ENCODE results near the gene MYO7A. TPM values are rescaled to one million over a fixed set of nuclear protein-coding genes. Genes with fewer than 3 reads are reported as not detected.

MYO7A gene
- total RNA-seq, 4 donors from 2014 or later, result 0.15 to 4.0 (median 1.2) TPM

DNA sequence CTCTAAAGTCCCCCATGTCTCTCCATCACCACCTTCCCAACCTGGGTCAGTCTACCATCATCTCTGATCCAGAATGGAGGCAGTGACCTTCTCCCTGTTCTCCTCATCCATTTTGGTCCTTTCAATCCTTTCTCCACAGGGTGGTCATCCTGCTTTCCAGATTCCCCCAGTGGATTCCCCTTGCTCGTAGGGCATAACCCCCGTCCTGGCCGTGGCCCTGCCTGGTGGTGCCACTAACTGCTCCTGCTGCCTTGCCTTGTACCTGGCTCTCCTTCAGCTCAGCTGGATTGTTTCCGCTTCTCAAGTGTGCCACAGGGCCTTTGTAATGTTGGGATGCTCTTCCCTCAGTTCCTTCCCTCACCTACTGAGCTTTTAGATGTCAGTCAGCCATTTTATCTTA lies 81.6 kb downstream of the MYO7A start:
- no peaks in the 10 kb centered on the region for H3K4me1 ChIP-seq
- H3K27me3 ChIP-seq, result no peaks in the 10 kb centered on the region
- TF ChIP-seq, protein P1, sequence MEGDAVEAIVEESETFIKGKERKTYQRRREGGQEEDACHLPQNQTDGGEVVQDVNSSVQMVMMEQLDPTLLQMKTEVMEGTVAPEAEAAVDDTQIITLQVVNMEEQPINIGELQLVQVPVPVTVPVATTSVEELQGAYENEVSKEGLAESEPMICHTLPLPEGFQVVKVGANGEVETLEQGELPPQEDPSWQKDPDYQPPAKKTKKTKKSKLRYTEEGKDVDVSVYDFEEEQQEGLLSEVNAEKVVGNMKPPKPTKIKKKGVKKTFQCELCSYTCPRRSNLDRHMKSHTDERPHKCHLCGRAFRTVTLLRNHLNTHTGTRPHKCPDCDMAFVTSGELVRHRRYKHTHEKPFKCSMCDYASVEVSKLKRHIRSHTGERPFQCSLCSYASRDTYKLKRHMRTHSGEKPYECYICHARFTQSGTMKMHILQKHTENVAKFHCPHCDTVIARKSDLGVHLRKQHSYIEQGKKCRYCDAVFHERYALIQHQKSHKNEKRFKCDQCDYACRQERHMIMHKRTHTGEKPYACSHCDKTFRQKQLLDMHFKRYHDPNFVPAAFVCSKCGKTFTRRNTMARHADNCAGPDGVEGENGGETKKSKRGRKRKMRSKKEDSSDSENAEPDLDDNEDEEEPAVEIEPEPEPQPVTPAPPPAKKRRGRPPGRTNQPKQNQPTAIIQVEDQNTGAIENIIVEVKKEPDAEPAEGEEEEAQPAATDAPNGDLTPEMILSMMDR (IDR thresholded peaks at IDR 0.05), result no peak
- TF ChIP-seq POLR2A (IDR thresholded peaks at IDR 0.05), result no peak
- no peak for DNase-seq
- no peaks in the 10 kb centered on the region for H3K9me3 ChIP-seq
- WGBS, 2 donors, result 64 to 80% methylated on average over 4 of the region's 4 CpGs
- H3K36me3 ChIP-seq, result no peaks in the 10 kb centered on the region
- intact Hi-C loops (cut with DNase I), result no loop called here
- H3K27ac ChIP-seq, result no peak overlapping the region
- no peak overlapping the region for H3K4me3 ChIP-seq

DNA sequence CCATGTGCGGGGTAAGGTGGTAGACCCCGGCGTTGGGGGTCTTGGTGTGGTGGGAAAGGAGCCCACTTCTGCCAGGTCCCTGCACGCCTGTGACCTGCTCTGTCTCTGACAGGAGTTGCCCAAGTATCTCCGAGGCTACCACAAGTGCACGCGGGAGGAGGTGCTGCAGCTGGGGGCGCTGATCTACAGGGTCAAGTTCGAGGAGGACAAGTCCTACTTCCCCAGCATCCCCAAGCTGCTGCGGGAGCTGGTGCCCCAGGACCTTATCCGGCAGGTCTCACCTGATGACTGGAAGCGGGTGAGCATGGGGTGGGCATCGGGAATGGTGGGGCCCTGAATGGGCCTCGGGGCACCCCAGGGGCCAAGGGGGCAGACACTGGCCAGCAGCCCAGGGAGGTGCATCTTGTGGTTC lies 83.0 kb downstream of the MYO7A start:
- intact Hi-C loops (cut with DNase I), result no loop called here
- no peak for TF ChIP-seq POLR2A (IDR thresholded peaks at IDR 0.05)
- TF ChIP-seq, protein P1 (IDR thresholded peaks at IDR 0.05), result no peak
- WGBS, 2 donors, result 87 to 92% methylated on average over 8 to 9 of the region's 14 CpGs

DNA sequence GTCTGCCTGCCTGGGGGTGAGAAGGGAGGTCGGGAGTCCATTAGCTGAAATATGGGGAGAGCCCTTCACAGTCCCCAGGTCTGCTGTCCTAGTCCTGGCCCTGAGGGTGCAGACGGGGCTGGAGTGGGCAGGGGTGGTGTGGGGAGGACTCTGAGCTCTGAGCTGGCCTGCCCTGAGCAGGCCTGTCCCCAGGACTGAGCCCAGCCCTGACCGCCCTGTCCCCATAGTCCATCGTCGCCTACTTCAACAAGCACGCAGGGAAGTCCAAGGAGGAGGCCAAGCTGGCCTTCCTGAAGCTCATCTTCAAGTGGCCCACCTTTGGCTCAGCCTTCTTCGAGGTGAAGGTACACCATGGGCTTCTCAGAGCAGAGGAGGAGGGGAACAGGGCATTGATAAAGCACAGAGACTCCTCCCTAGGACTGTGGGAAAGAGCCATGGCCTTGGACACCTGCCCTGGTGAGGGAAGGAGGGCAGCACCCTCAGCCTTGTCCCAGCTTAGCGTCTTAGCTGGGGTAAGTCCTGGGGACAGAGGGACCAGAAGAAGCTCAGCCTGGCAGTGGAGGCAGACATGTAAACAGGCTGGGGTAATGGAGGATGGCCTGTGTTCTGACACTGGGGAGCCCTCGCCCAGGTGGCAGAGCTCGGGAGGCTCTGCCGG lies 83.7 kb downstream of the MYO7A start:
- Histone ChIP-seq H3K27me3 (no peaks in the 10 kb centered on the region), H3K4me3 (no peak overlapping the region), H3K9me3 (no peaks in the 10 kb centered on the region), H3K4me1 (no peaks in the 10 kb centered on the region), H3K27ac (no peak overlapping the region), H3K36me3 (no peaks in the 10 kb centered on the region)
- DNase-seq, result no peak
- intact Hi-C loops (cut with DNase I), result no loop called here
- TF ChIP-seq, protein P1 (IDR thresholded peaks at IDR 0.05), result no peak
- TF ChIP-seq POLR2A (IDR thresholded peaks at IDR 0.05), result no peak
- 91 to 100% methylated on average over 2 to 5 of the region's 11 CpGs for WGBS, 2 donors

More for the DNA sequence above, 83.0 kb downstream of the MYO7A start:
- H3K4me1 ChIP-seq, result no peaks in the 10 kb centered on the region
- H3K4me3 ChIP-seq, result no peak overlapping the region
- no peaks in the 10 kb centered on the region for H3K36me3 ChIP-seq
- H3K9me3 ChIP-seq, result no peaks in the 10 kb centered on the region
- H3K27ac ChIP-seq, result no peak overlapping the region
- DNase-seq, result no peak
- no peaks in the 10 kb centered on the region for H3K27me3 ChIP-seq

DNA sequence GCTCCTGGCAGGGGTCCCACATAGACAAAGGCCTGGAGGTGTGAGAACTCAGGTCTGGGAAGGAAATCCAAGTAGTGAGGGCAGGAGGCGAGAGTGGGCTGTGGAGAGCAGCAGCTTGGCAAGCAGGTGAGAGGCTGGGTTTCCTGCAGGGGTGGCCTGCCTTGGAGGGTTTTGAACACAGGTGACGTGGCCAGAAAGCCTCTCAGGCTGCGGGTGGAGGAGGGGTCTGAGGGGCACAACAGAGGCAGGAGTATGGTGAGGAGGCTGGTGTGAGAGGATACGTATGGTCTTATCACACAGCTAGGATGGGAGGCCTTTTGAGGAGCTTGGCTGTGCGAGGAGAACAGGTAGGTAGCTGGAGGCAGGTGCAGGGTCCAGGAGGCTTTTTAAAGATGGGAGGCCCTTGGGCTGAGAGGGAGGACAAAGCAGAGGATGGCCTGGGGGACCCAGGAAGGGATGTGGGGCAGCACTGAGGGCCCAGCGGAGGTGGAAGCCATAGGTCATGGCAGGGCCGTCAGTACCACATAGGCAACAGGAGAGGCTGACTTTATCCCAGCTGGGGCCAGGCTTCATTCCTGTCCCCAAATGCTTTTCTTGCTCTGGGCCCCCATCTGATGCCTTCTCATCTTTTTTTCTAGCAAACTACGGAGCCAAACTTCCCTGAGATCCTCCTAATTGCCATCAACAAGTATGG lies 84.4 kb downstream of the MYO7A start:
- 85 to 90% methylated on average over 6 to 8 of the region's 8 CpGs for WGBS, 2 donors
- no peak overlapping the region for H3K4me3 ChIP-seq
- no peaks in the 10 kb centered on the region for H3K36me3 ChIP-seq
- intact Hi-C loops (cut with DNase I), result no loop called here
- no peak for DNase-seq
- no peaks in the 10 kb centered on the region for H3K4me1 ChIP-seq
- TF ChIP-seq POLR2A (IDR thresholded peaks at IDR 0.05), result no peak
- TF ChIP-seq, protein P1 (IDR thresholded peaks at IDR 0.05), result no peak
- no peak overlapping the region for H3K27ac ChIP-seq
- no peaks in the 10 kb centered on the region for H3K9me3 ChIP-seq
- H3K27me3 ChIP-seq, result no peaks in the 10 kb centered on the region

DNA sequence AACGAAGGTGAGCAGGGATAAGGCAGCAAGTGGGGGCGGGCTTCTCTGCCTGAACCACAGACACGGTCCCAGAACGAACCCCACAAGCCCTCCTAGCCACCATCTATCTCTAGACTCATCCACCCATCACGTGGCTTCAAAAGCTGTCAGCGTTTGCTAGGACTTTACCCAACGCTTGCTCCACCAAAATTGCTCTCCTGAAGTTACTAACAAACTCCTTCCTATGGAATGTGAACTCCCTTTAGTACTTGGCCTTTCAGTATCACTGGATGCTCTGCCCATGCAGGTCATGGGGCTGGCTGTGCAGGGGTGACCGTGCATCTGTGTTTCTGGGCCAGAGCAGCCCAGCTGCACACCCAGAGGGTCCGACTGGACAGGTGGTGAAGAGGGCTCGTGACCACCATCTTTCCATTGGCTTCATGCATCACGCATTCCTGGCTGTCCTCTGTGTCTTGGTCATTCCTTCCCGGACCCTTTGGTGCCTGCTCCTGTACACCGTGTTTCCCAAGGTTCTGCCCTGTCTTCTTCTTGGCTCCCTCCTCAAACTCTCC lies 85.1 kb downstream of the MYO7A start:
- no peaks in the 10 kb centered on the region for H3K27me3 ChIP-seq
- H3K9me3 ChIP-seq, result no peaks in the 10 kb centered on the region
- TF ChIP-seq, protein P1 (IDR thresholded peaks at IDR 0.05), result no peak
- no peak for TF ChIP-seq POLR2A (IDR thresholded peaks at IDR 0.05)
- no peaks in the 10 kb centered on the region for H3K4me1 ChIP-seq
- no peaks in the 10 kb centered on the region for H3K36me3 ChIP-seq
- no peak overlapping the region for H3K27ac ChIP-seq
- 80 to 92% methylated on average over 12 to 13 of the region's 13 CpGs for WGBS, 2 donors
- H3K4me3 ChIP-seq, result no peak overlapping the region
- intact Hi-C loops (cut with DNase I), result no loop called here
- no peak for DNase-seq
